ENCODE data around the gene MMP23B.
"Not testable (repeated sequence)": the region's sequence is repeated elsewhere in the genome, so short reads cannot be mapped to it uniquely, and the experiment has no call there.

Gene MMP23B

DNA sequence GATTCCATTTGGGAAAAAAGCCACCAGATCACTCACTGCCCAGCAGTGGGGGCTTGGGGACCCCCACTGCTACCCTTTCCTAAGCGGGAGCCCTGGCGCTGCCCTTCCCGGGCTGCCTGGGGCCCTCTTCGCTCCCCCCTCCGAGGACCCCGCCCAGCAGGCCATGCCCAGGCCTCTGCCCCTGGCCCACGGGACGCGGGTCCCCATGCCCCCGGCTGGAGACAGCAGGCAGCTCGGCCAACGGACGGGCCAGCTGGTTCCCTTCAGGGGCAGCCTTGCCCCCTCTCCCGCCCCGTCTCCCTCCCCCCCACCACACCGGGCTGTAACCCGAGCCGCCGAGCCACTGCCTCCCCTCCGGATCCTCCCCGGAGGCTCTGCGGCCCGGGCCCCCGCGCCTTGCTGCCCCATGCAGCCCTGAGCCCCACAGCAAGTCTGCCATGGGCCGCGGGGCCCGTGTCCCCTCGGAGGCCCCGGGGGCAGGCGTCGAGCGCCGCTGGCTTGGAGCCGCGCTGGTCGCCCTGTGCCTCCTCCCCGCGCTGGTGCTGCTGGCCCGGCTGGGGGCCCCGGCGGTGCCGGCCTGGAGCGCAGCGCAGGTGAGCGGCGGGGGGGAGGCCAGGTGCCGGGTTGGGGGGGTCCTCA is at the start of gene MMP23B:
MMP23B (plus strand) TSS at position 392 of the 639 bp plus-strand sequence; CDS start at position 438, 46 bp downstream.
- no peak for DNase-seq

GRCh38 chr1:1582585-1583346 is 49.2 kb upstream of the MMP23B start:
- no peak for DNase-seq

DNA sequence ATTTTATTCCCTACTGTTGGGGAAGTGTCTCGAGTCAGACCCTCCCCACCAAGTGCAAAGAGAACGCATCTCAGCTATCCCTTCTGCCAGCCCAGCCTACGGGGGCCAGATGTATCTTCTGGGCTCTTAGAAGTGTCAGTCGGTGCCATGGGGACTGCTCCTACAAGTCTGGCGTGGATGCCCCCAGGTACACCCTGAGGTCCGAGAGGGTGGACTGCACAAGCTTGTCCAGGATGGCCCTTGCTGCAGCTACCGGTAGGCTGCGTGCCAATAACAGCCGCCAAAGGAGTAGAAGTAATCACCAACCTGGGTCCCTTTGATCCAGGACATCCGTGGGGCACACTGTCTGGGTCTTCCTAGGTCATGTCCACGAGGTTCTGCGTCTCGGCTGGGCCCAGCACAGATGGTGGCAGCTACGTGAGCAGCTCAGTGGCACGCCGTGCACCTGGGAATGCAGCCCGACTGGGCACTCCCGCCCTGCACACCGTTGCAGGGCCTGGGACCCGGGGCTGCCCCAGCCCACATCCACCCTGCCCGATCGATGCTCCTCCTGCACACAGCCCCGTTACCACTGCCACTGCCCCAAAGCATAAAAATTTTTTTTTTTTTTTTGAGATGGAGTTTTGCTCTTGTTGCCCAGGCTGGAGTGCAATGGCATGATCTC is 48.5 kb upstream of the MMP23B start:
- DNase-seq = no peak

GRCh38 chr1:1591452-1591851 is 40.5 kb upstream of the MMP23B start:
- DNase-seq = no peak

- no peak for DNase-seq
Observed at GRCh38 chr1:1593834-1594601, 38.0 kb upstream of the MMP23B start.

DNA sequence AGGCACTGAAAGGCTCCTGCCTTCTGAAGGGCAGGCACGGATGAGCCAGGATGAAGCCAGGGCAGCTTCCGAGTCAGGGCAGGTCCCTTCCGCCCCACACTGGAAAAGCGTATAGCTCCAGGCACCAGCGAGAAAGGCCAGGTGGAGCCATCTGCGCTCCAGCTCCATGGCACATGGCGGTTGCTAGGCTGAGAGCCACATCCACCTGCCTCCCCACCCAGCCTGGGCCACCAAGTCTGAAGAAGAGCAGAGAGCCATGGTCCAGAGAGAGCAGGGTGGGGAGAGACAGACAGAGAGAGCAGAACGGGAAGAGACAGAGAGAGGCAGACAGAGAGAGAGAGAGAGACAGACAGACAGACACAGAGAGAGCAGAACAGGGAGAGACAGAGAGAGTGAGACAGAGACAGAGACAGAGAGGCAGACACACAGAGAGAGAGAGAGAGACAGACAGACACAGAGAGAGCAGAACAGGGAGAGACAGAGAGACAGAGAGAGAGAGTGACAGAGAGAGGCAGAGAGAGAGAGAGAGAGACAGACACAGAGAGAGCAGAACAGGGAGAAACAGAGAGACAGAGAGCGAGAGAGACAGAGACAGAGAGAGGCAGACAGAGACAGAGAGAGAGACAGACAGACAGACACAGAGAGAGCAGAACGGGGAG is 37.2 kb upstream of the MMP23B start:
- DNase-seq = no peak

DNA sequence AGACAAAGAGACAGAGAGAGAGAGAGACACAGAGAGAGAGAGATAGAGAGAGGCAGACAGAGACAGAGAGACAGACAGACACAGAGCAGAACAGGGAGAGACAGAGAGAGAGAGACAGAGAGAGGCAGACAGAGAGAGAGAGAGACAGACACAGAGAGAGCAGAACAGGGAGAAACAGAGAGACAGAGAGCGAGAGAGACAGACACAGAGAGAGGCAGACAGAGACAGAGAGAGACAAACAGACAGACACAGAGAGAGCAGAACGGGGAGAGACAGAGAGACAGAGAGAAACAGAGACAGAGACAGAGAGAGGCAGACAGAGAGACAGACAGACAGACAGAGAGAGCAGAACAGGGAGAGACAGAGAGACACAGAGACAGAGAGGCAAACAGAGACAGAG is 36.6 kb upstream of the MMP23B start:
- DNase-seq = not testable (repeated sequence)

GRCh38 chr1:1596493-1597274 is 35.3 kb upstream of the MMP23B start:
- no peak for DNase-seq

- DNase-seq = no peak
Observed at GRCh38 chr1:1597275-1597930, 34.6 kb upstream of the MMP23B start.

- no peak for DNase-seq
Observed at GRCh38 chr1:1598051-1598719, 33.8 kb upstream of the MMP23B start.

DNA sequence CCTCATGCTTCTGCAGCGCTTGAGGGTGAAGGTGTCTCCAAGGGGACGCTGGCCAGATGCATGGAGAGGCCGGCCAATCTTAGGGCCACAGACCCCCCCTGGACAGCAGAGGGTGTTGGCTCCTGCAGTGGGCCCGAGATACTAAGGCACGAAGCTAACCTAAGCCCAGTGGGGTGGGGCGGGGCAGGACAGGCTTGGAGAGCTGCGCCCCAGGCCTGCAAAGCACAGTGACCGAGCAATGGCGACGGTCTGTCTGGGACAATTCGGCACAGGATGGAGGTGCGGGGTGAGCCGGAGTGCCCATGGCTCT is 33.3 kb upstream of the MMP23B start:
- DNase-seq = no peak

GRCh38 chr1:1599030-1599934 is 32.7 kb upstream of the MMP23B start:
- DNase-seq = peak in 1 of 2 donors; percentile 51

DNA sequence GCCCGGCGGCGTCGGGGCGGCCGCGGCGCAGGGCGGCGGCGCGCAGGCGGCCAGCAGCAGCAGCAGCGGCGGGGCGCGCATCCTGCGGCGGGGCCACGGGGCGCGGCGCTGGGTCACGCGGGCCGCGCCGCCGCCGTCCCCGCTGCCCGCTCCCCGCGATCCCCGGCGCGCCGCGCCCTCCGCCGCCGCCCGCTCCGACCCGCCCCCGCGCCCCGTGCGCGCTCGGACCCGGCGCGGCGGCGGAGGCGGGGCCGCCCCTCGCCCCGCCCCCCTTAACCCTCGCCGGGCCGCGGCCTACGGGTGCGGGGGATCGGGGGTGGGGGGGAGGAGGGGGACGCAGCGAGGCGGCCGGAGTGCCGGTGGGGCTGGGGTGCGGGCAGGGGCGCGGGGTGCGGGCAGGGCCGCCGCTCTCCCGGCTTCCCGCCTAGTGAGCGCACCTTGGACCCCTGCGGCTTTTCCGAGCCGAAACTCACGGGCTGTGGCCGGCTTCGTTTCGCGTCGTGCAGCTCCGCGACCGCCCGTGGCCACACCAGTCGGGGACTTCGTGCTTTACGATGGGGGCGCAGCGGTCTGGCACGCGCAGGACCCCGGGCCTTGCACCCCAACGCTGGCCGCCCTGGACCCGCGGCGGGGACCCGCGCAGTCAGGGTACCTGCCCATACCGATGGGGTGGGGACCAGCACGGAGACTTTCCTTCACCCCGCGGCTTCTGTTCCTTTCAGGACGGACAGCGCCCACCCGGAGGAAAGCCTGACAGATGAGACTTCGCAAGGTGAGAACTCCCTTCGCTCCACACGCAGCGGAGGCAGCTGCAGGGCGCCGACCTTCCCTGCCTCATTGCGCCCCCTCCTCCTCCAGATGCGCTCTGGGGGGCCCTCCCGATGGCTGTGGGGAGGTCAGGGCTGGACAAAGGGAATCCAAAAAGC is 31.8 kb upstream of the MMP23B start, which contains the start of gene FNDC10:
FNDC10 (minus strand) TSS at position 201 of the 926 bp plus-strand sequence; CDS start at position 81, 120 bp downstream.
- peak in 1 of 2 donors; percentile 27 for DNase-seq

- no peak for DNase-seq
Observed at GRCh38 chr1:1600861-1601563, 31.0 kb upstream of the MMP23B start.

- DNase-seq = no peak
Observed at GRCh38 chr1:1601564-1602303, 30.2 kb upstream of the MMP23B start.

DNA sequence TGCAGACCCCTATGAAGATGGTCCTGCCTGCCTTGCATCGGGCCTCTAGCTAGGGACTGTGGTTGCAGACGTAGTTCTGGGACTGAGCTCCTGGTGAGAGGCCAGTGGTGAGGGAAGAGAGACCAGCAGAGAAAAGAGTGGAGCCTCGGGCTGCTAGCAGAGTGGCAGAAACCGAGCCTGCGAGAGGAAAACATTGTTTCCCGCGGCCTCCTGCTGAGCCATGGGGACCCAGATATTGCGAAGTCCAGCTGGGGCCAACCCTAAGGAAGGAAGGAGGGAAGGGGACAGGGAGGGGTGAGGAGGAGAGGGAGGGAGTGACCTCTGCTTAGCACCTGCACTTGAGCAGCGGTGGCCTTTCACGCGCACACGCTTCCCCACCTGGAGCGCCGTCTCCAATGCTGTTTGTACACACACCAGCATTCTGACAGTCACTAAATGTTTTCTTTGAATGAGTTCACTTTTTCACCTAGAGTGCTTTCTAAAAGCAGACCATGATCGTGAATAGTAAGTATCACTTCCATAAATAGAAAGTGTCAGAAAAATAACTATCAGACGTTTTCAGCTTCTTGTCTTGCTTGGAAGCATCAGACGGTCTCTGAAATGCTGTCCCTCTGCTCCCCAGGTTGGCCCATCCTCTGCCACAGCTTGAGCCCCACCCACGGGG is 29.5 kb upstream of the MMP23B start:
- DNase-seq = no peak
